GM21390 (cell line): ENCODE measurements around the gene CD160.
"Not testable (repeated sequence)": the region's sequence is repeated elsewhere in the genome, so short reads cannot be mapped to it uniquely, and the experiment has no call there.

Experiments used
- ATAC-seq: cut with Tn5 transposase; IDR thresholded peaks from one replicate; pipeline ENCODE4 v1.9.1; 2021; ENCODE audit not compliant: unreplicated experiment

The CD160 gene

GRCh38 chr1:145719230-145720079 lies at the start of gene CD160:
Gene CD160, plus strand, starts transcription at chr1:145719499. Its CDS starts 8,829 bp downstream, at chr1:145728328.
- no peak for ATAC-seq

DNA sequence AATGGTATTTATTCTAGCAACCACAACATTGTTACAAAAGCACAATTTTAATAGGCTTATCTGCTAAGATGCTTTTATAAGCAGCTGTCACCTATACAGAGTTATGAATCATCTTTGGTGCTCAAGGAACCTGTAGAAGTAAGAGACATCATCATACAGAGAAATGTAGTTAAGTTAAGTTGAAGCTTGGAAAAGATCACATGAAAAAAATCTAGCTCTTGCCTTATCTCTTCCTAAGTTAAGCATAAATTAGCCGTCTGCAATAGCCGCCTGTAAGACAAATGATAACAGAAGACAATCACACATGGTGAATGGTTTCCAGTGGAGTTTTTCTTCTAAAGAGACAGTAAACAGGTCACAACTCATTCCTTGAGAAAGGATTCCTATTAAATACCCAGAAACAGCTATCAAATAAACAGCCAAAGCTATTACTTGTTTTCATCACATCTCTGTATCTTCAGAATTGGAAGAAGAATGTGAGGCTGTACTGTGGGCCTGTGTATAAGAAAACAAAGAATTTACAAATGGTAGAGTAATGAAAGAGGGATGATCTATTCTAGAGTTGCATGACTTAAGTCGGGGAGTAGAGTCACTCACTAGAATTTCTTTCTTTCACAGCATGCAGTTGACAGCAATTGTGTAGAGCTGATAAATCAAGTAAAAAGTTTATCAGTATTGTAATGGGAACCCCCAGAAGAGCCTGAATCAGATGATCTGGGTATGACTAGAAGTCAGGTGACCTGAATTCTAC lies 48.1 kb upstream of the CD160 start:
- not testable (repeated sequence) for ATAC-seq

- not testable (repeated sequence) for ATAC-seq
These were observed 46.1 kb upstream of the CD160 start for GRCh38 chr1:145673217-145673616.

DNA sequence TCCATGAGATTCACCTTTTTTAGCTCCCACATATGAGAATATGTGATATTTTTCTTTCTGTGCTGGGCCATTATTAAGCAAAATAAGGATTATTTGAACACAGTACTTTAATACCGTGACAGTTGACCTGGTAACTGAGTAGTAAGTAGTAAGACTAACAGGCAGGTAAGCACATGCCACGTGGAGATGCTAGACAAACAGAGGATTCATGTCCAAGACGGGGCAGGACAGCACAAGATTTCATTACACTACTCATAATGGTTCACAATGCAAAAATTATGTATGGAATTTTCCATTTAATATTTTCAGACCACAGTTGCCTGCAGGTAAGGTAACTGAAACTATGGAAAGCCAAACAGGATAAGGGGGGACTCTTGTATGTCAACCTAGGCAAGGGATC lies 34.4 kb upstream of the CD160 start:
- ATAC-seq: not testable (repeated sequence)

DNA sequence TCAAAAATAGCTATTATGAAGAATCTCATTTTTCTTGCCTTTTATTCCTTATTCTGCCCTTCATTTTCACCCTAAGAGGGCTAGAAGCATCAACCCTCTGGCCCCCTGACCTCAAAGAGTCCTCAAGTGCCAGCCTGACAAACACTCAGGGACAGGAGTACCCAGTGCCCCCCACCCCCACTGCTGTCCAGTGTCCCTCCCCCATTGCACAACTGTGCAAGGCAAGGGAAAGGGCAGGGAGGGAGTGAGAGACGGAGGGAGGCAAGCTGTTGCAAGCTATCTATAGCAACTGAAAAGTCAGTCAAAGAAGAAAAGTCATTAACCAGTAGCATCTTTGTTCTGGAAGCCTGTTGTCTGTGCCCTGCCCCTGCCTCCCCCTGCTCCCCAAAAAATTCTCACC lies 33.2 kb upstream of the CD160 start:
- ATAC-seq: not testable (repeated sequence)

- no peak for ATAC-seq
These were observed 31.0 kb upstream of the CD160 start for GRCh38 chr1:145688328-145688727.

DNA sequence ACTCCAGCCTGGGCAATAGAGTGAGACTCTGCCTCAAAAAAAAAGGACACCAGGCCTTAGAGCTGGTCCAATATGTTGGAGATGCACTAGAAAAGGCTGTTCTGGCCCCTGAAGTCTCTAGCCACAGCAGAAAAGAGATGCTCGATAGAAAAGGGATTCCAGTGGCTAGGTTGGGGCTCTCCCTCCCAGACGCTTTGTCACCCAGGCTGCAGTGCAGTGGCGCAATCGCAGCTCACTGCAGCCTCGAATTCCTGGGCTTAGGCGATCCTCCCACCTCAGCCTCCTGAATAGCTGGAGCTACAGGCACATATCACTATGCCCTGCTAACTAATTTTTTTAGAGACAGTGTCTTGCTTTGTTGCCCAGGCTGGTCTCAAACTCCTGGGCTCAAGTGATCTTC lies 30.4 kb upstream of the CD160 start:
- ATAC-seq: no peak

DNA sequence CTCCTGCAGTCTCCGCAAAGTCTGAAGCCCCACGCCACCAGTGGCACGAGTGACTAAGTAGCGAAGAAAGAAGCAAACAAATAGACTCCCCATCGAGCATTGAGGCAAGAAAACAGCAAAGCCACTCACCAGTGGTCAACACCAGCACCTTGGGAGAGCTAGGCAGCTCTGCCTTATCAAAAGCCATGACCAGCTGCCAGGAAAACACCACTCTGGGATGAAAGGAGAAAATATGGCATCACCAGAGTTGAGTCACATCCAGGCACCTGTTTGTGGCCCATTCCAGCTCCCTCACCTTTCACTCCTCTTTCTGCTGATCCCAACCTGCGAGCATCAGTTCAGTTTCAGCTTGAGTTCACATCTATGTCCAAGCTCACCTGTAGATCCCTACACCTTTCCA lies 29.4 kb upstream of the CD160 start:
- no peak for ATAC-seq

GRCh38 chr1:145690587-145691558 lies 28.4 kb upstream of the CD160 start:
- no peak for ATAC-seq

- ATAC-seq: no peak
These were observed 26.4 kb upstream of the CD160 start for GRCh38 chr1:145692785-145693443.

GRCh38 chr1:145695821-145696629 lies 23.3 kb upstream of the CD160 start:
- ATAC-seq: no peak

- no peak for ATAC-seq
These were observed 22.7 kb upstream of the CD160 start for GRCh38 chr1:145696630-145696960.

DNA sequence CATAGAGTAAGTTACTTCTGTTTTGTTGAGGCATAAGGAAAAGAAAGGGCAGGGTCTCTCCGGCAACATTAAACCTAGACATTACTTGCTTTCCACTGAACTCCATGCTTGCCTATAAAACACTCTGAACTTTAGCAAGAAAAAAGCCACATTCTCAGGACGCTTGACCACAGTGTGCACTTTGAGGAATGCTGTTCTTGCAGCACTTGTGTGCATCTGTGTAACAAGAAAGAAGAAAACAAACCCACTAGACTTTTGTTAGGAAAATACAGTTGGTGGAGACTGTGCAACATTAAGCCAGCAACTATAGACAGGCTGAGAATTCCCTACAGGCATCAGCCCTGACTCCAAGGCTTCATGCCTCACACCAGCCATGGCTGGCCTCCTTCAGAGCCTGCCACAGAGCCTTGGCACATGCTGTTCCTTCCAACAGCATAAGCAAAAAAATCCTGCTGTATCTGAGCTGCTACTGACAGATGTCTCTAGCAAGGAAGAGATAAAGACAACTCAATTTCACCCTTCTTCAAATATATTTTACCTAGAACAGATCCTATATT lies 17.9 kb upstream of the CD160 start:
- ATAC-seq: no peak

- no peak for ATAC-seq
These were observed 17.2 kb upstream of the CD160 start for GRCh38 chr1:145702052-145702451.

GRCh38 chr1:145702826-145703225 lies 16.5 kb upstream of the CD160 start:
- no peak for ATAC-seq

GRCh38 chr1:145705622-145706021 lies 13.7 kb upstream of the CD160 start:
- no peak for ATAC-seq

GRCh38 chr1:145706086-145706664 lies 13.1 kb upstream of the CD160 start:
- ATAC-seq: no peak

DNA sequence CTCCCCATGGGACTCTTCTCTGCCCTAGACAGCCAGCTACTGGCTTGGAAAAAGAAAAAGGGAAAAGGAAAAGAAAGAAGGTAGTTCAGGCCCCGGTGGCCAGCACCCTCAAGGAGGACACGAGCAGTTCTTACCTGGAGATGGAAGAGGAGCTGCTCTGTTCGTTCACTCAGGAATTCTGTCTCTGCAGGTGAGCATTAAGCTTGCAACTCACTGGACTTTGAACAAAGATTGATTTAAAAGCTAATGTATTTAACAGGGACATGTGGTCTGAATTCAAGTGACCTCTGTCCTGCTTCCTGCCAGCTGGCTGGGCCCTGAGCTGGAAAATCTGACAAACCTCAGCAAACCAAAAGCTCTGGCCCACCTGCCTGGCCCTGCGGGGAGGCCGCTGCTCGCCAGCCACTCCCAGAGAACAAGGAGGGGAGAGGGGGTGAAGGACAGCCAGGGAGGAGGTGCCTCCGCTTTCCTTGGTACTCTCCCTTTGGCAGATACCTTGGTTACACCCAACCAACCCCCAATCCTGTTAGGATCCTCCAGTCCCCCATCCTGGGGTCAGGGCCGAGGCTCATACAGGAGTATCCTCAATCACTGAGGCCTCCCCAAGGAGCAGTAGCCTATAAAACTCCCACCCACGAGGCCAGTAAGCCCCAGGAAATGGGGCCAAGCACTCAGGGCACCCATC lies 12.0 kb upstream of the CD160 start, which contains the start of gene PDZK1:
Gene PDZK1, minus strand, starts transcription at position 186 of the 685 bp plus-strand sequence. CDS start 19,347 bp downstream, outside the sequence.
- no peak for ATAC-seq
